ENCODE data around the gene PLCB3. TPM values are rescaled to one million over a fixed set of nuclear protein-coding genes. Genes with fewer than 3 reads are reported as not detected.

Gene PLCB3
- total RNA-seq, 1 experiment from 2014 or later = 69.0 TPM

DNA sequence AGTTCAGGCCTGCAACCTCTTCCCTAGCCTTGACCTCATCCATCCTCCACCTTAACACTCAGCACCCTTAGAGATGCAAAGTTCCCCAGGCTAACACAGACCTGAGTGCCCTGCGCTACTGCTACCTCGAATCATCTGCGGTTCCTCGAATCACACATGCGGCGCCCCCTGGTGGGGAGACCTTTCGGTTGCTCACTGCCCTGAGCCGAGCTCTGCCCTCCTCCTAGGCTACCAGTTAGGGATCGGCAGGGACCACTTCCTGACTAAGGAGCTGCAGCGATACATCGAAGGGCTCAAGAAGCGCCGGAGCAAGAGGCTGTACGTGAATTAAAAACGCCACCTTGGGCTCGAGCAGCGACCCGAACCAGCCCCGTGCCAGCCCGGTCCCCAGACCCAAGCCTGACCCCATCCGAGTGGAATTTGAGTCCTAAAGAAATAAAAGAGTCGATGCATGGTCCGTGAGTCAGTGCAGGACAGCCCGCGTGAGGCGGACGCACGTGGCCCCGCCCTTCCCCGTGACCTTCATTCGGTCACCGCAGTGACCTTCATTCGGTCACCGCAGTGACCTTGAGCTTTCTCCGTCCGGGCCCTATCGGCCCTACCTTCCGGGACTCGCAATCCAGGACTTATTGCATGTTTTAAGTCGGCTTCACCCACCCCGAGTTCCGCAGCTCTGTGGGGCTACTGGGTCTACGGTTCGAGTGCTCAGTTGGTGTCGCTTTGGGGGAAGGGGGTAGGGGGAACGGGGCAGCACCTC lies 53.2 kb downstream of the PLCB3 start:
- peak; percentile 95 for DNase-seq
- no peaks in the 10 kb centered on the region for H4K20me1 ChIP-seq (ENCODE audit: low read length)
- H2AFZ ChIP-seq (ENCODE audit: low read length) = peak overlapping the region; percentile 86
- POLR2A ChIA-PET (ENCODE audit: unreplicated experiment) = interaction anchor here (0.6 to 1.6 kb wide), 2 partner anchors 13 to 50 kb away, joined by 20 to 27 read pairs; partner anchors contain the start of genes PRDX5 and TRMT112
- BruUV-seq (replicated peaks) = TSS peak; percentile 97
- peak overlapping the region; percentile 92 for H3K4me2 ChIP-seq (ENCODE audit: low read length)
- ATAC-seq = peak; percentile 30
- CTCF ChIA-PET = interaction anchor here (0.6 to 2.0 kb wide), 12 partner anchors 13 to 1419 kb away, joined by 3 to 20 read pairs (median 6); partner anchors contain the start of genes PRDX5 and TRMT112
- peak overlapping the region; percentile 74 for H3K4me3 ChIP-seq (ENCODE audit: low read length)
- H3K9ac ChIP-seq (ENCODE audit: low read length) = peak overlapping the region; percentile 65
- H3K36me3 ChIP-seq (ENCODE audit: low read depth, low read length) = no peaks in the 10 kb centered on the region
- H3K9me3 ChIP-seq (ENCODE audit: low read length) = no peaks in the 10 kb centered on the region
- H3K27me3 ChIP-seq (ENCODE audit: low read length) = peaks cover 12% of the 10 kb centered on the region
- no peaks in the 10 kb centered on the region for H3F3A ChIP-seq (ENCODE audit: low read length, unreplicated experiment)
- no peaks in the 10 kb centered on the region for H3K9me2 ChIP-seq (replicated peaks; ENCODE audit: low read length)
- H3K27ac ChIP-seq (ENCODE audit: low read length) = peak overlapping the region; percentile 85
- intact Hi-C loops (cut with micrococcal nuclease) = loop anchor here (1.0 to 2.0 kb wide), 6 partner anchors 13 to 118 kb away; partner anchors contain the start of genes FKBP2, STIP1 and TRMT112
- H3K79me2 ChIP-seq (ENCODE audit: low read length) = peaks cover 29% of the 10 kb centered on the region
- TF ChIP-seq EZH2phosphoT487 (IDR thresholded peaks at IDR 0.05; ENCODE audit: borderline replicate concordance, low read length) (no peak), EZH2 (IDR thresholded peaks at IDR 0.05; ENCODE audit: low read length, unreplicated experiment) (no peak), CTCF (conservative IDR thresholded peaks at IDR 0.05; ENCODE audit: low read depth, low read length) (peak; percentile 99)
- H3K4me1 ChIP-seq (ENCODE audit: insufficient read depth, low read length) = peaks cover 35% of the 10 kb centered on the region

DNA sequence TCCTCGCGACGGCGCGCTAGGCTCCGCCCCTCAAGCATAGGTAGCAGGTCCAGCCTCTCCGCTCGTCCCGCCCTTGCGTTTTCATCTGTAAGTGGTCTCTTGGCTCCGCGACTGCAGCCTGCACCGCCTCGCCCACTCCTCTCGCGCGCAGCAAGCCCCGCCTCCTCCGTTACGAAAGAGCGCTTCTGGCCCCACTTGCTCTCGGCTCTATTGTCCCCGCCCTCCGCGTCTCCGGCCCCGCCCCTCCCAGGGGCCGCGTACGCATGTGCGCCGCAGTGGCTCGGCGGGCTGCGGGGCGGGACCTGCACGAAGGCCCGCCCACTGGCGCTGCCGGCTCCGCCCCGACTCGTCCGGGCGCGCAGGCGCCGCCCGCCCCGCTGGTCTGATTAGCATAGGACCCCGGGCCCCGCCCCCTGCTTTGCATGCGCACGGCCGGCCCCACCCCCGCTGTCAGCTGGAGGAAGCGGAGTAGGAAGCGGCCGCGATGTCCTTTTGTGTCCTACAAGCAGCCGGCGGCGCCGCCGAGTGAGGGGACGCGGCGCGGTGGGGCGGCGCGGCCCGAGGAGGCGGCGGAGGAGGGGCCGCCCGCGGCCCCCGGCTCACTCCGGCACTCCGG lies 53.9 kb downstream of the PLCB3 start, which contains the start of gene ESRRA:
TSS of gene ESRRA (plus strand) at position 450 of the 616 bp plus-strand sequence. CDS start 1,656 bp downstream, outside the sequence.
- Histone ChIP-seq H3K9me2 (replicated peaks; ENCODE audit: low read length) (no peaks in the 10 kb centered on the region), H4K20me1 (ENCODE audit: low read length) (no peaks in the 10 kb centered on the region), H3K9me3 (ENCODE audit: low read length) (no peaks in the 10 kb centered on the region), H3K27ac (ENCODE audit: low read length) (peak within 1 kb of the TSS; percentile 85), H3K27me3 (ENCODE audit: low read length) (peaks cover 5% of the 10 kb centered on the region), H3K9ac (ENCODE audit: low read length) (peak within 1 kb of the TSS; percentile 88), H3K4me3 (ENCODE audit: low read length) (peak within 1 kb of the TSS; percentile 81), H3K4me2 (ENCODE audit: low read length) (peak within 1 kb of the TSS; percentile 92), H3F3A (ENCODE audit: low read length, unreplicated experiment) (no peaks in the 10 kb centered on the region), H3K36me3 (ENCODE audit: low read depth, low read length) (no peaks in the 10 kb centered on the region), H2AFZ (ENCODE audit: low read length) (peak within 1 kb of the TSS; percentile 86), H3K4me1 (ENCODE audit: insufficient read depth, low read length) (peaks cover 28% of the 10 kb centered on the region), H3K79me2 (ENCODE audit: low read length) (peaks cover 35% of the 10 kb centered on the region)
- ATAC-seq (peak; percentile 70), DNase-seq (peak; percentile 100)
- CTCF ChIA-PET = interaction anchor here (0.6 to 2.0 kb wide), 10 partner anchors 13 to 970 kb away, joined by 3 to 20 read pairs (median 9); partner anchors contain the start of genes PRDX5 and TRMT112
- intact Hi-C loops (cut with micrococcal nuclease) = loop anchor here (1.0 to 2.0 kb wide), 6 partner anchors 12 to 119 kb away; partner anchors contain the start of genes FKBP2, STIP1 and TRMT112
- BruUV-seq (replicated peaks) = no TSS peak
- POLR2A ChIA-PET (ENCODE audit: unreplicated experiment) = interaction anchor here (0.6 to 1.6 kb wide), 2 partner anchors 12 to 50 kb away, joined by 20 to 27 read pairs; partner anchors contain the start of genes PRDX5 and TRMT112
- no peak for TF ChIP-seq CTCF (conservative IDR thresholded peaks at IDR 0.05; ENCODE audit: low read depth, low read length)
- TF ChIP-seq EZH2 (IDR thresholded peaks at IDR 0.05; ENCODE audit: low read length, unreplicated experiment) = no peak
- TF ChIP-seq EZH2phosphoT487 (IDR thresholded peaks at IDR 0.05; ENCODE audit: borderline replicate concordance, low read length) = no peak
